ENCODE measurements around the gene HOXC10.

DNA sequence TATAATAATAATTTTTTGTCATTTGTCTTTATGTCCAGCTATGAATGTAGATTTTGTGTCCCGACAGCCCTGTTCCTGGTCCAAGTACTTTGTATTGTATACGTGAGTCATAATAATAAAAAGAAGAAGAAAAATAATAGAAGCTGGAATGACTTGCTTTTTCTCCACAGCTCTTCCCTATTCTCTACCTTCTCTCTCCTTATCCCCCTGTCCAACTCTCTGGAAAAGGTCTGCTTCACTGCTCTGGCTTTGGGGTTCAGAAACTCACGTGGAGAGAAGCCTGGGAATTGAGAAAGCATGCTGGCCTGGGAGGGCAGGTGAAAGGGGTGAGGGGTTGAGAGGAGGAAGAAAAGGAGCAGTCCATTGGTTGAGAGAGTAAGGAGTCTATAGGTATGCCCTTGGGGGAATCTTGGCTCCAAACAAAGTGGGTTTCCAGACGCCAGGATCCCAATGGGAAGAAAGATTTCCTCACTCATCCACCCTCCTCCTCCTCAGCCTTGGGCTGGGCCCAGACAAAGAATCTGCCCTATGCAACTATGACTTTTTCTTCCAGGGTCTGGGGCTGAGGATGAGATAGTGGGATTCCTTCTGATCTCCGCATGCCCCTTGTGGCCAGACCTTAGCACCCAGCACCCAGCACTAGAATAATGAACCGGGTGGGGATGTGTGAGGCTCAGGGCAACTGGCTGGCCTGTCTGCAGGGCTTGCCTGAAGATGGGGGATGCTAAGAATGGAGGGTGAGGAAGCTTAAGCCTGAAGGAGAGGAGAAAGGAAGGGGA, 27.9 kb downstream of the HOXC10 start:
- TF ChIP-seq POLR2A (IDR thresholded peaks at IDR 0.05) = no peak
- TF ChIP-seq, protein P1, sequence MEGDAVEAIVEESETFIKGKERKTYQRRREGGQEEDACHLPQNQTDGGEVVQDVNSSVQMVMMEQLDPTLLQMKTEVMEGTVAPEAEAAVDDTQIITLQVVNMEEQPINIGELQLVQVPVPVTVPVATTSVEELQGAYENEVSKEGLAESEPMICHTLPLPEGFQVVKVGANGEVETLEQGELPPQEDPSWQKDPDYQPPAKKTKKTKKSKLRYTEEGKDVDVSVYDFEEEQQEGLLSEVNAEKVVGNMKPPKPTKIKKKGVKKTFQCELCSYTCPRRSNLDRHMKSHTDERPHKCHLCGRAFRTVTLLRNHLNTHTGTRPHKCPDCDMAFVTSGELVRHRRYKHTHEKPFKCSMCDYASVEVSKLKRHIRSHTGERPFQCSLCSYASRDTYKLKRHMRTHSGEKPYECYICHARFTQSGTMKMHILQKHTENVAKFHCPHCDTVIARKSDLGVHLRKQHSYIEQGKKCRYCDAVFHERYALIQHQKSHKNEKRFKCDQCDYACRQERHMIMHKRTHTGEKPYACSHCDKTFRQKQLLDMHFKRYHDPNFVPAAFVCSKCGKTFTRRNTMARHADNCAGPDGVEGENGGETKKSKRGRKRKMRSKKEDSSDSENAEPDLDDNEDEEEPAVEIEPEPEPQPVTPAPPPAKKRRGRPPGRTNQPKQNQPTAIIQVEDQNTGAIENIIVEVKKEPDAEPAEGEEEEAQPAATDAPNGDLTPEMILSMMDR (IDR thresholded peaks at IDR 0.05) = no peak
